GM18867 (cell line): Measurements from ENCODE around the gene GATAD2A.
"Not testable (repeated sequence)": the region's sequence is repeated elsewhere in the genome, so short reads cannot be mapped to it uniquely, and the experiment has no call there.

Experiments used
- ATAC-seq: cut with Tn5 transposase; IDR thresholded peaks from one replicate; pipeline ENCODE4 v1.9.1; 2021; ENCODE audit warnings: mild to moderate bottlenecking, moderate library complexity; ENCODE audit not compliant: unreplicated experiment

GATAD2A gene

GRCh38 chr19:19463348-19464117 lies 58.1 kb downstream of the GATAD2A start:
- ATAC-seq, result no peak

- no peak for ATAC-seq
Measured at GRCh38 chr19:19464339-19465098, 59.0 kb downstream of the GATAD2A start.

- no peak for ATAC-seq
Measured at GRCh38 chr19:19465436-19466070, 60.1 kb downstream of the GATAD2A start.

GRCh38 chr19:19466201-19466600 lies 60.7 kb downstream of the GATAD2A start:
- ATAC-seq, result no peak

- ATAC-seq, result no peak
Measured at GRCh38 chr19:19468424-19469050, 63.1 kb downstream of the GATAD2A start.

- ATAC-seq, result no peak
Measured at GRCh38 chr19:19470579-19470978, 65.1 kb downstream of the GATAD2A start.

GRCh38 chr19:19471682-19472081 lies 66.2 kb downstream of the GATAD2A start:
- ATAC-seq, result no peak

- not testable (repeated sequence) for ATAC-seq
Measured at GRCh38 chr19:19472106-19472505, 66.6 kb downstream of the GATAD2A start.

GRCh38 chr19:19475015-19475765 lies 69.7 kb downstream of the GATAD2A start:
- no peak for ATAC-seq

GRCh38 chr19:19475849-19476828 lies 70.7 kb downstream of the GATAD2A start:
- no peak for ATAC-seq

GRCh38 chr19:19477705-19478383 lies 72.4 kb downstream of the GATAD2A start:
- no peak for ATAC-seq

- ATAC-seq, result no peak
Measured at GRCh38 chr19:19480688-19481087, 75.2 kb downstream of the GATAD2A start.

GRCh38 chr19:19482809-19483596 lies 77.5 kb downstream of the GATAD2A start:
- ATAC-seq, result no peak

- no peak for ATAC-seq
Measured at GRCh38 chr19:19485161-19485997, 79.9 kb downstream of the GATAD2A start.

- no peak for ATAC-seq
Measured at GRCh38 chr19:19485998-19486290, 80.5 kb downstream of the GATAD2A start.

- ATAC-seq, result no peak
Measured at GRCh38 chr19:19486343-19487076, 81.0 kb downstream of the GATAD2A start.
